ENCODE measurements around the gene LRRC15.

- TF ChIP-seq EZH2 (IDR thresholded peaks at IDR 0.05; ENCODE audit: borderline replicate concordance, low read depth, low read length, severe bottlenecking), result no peak
- no peak for TF ChIP-seq CTCF (IDR thresholded peaks at IDR 0.05; ENCODE audit: extremely low read depth in 1 of 2, insufficient read depth in 1 of 2, low read depth in 1 of 2, low read length in 2 of 2)
- no peak for TF ChIP-seq MAX (IDR thresholded peaks at IDR 0.05; ENCODE audit: insufficient read depth, insufficient read length)
- no peak for TF ChIP-seq POLR2A (IDR thresholded peaks at IDR 0.05; ENCODE audit: low read depth, low read length)
- no peak for TF ChIP-seq MYC (IDR thresholded peaks at IDR 0.05; ENCODE audit: low read depth, low read length)
- TF ChIP-seq JUN (IDR thresholded peaks at IDR 0.05; ENCODE audit: borderline replicate concordance, insufficient read depth, insufficient read length, low read depth), result no peak
- TF ChIP-seq POLR2AphosphoS5 (IDR thresholded peaks at IDR 0.05; ENCODE audit: insufficient read depth, low read depth, low read length), result no peak
- no peak for TF ChIP-seq GATA2 (IDR thresholded peaks at IDR 0.05; ENCODE audit: insufficient read depth, insufficient read length, low read depth, low read length)
Observed at GRCh38 chr3:194337965-194338753, 31.4 kb downstream of the LRRC15 start.
